ENCODE data around the gene RPP14. TPM values are rescaled to one million over a fixed set of nuclear protein-coding genes. Genes with fewer than 3 reads are reported as not detected.
A peak's percentile ranks its signal among the peaks of the same experiment; 100 is the strongest.

Gene RPP14
- total and polyA plus RNA-seq, 3 donors from 2014 or later = 13.8 to 18.4 (median 17.0) TPM

GRCh38 chr3:58332575-58333188 is 26.6 kb downstream of the RPP14 start, which contains the start of gene PXK:
PXK (plus strand) TSS chr3:58332892; CDS start chr3:58332989, 97 bp downstream.
- peak; percentile 90 for DNase-seq
- 0% methylated on average over 1 to 60 of the region's 79 CpGs for WGBS, 2 donors
- peaks cover 10% of the 10 kb centered on the region for H3K4me1 ChIP-seq
- H3K27me3 ChIP-seq = no peaks in the 10 kb centered on the region
- no peaks in the 10 kb centered on the region for H3K9me3 ChIP-seq
- intact Hi-C loops (cut with DNase I; ENCODE audit: low total_unique reads) = loop anchor here (5.0 kb wide), 1 partner anchor 160 kb away; the partner anchor contains the start of gene KCTD6
- peak within 1 kb of the TSS; percentile 69 to 93 for H3K4me3 ChIP-seq
- H3K27ac ChIP-seq = peak within 1 kb of the TSS; percentile 2 to 63
- peak in 1 of 3 experiments; percentile 35 for TF ChIP-seq CTCF (IDR thresholded peaks at IDR 0.05)
- no peak for TF ChIP-seq POLR2A (IDR thresholded peaks at IDR 0.05)
- no peaks in the 10 kb centered on the region for H3K36me3 ChIP-seq (ENCODE audit: low read depth, missing control alignments)

GRCh38 chr3:58333206-58334012 is 27.4 kb downstream of the RPP14 start:
- peak; percentile 61 for DNase-seq

GRCh38 chr3:58334013-58334321 is 27.9 kb downstream of the RPP14 start:
- peak overlapping the region in 1 of 2 donors; percentile 63 for H3K27ac ChIP-seq
- H3K27me3 ChIP-seq = no peaks in the 10 kb centered on the region
- intact Hi-C loops (cut with DNase I; ENCODE audit: low total_unique reads) = loop anchor here (5.0 kb wide), 1 partner anchor 158 kb away; the partner anchor contains the start of gene KCTD6
- TF ChIP-seq CTCF (IDR thresholded peaks at IDR 0.05) = no peak
- no peak for TF ChIP-seq POLR2A (IDR thresholded peaks at IDR 0.05)
- no peaks in the 10 kb centered on the region for H3K36me3 ChIP-seq (ENCODE audit: low read depth, missing control alignments)
- peaks cover 10% of the 10 kb centered on the region for H3K4me1 ChIP-seq
- no peaks in the 10 kb centered on the region for H3K9me3 ChIP-seq
- WGBS, 2 donors = 14% methylated on average over 4 of the region's 4 CpGs
- no peak for DNase-seq
- H3K4me3 ChIP-seq = peak overlapping the region; percentile 69 to 93

More at GRCh38 chr3:58333206-58334012, 27.4 kb downstream of the RPP14 start:
- Histone ChIP-seq H3K9me3 (no peaks in the 10 kb centered on the region), H3K27me3 (no peaks in the 10 kb centered on the region), H3K27ac (peak overlapping the region; percentile 2 to 63), H3K4me1 (peaks cover 10% of the 10 kb centered on the region), H3K4me3 (peak overlapping the region; percentile 69 to 93), H3K36me3 (ENCODE audit: low read depth, missing control alignments) (no peaks in the 10 kb centered on the region)
- 0 to 2% methylated on average over 13 to 28 of the region's 37 CpGs for WGBS, 2 donors
- intact Hi-C loops (cut with DNase I; ENCODE audit: low total_unique reads) = loop anchor here (5.0 kb wide), 1 partner anchor 159 kb away; the partner anchor contains the start of gene KCTD6
- TF ChIP-seq POLR2A (IDR thresholded peaks at IDR 0.05) (no peak), CTCF (IDR thresholded peaks at IDR 0.05) (no peak)

- no peak for TF ChIP-seq CTCF (IDR thresholded peaks at IDR 0.05)
- TF ChIP-seq POLR2A (IDR thresholded peaks at IDR 0.05) = no peak
- H3K27ac ChIP-seq = no peak overlapping the region
- no peak overlapping the region for H3K4me3 ChIP-seq
- 68 to 71% methylated on average over 1 of the region's 1 CpG for WGBS, 2 donors
- H3K9me3 ChIP-seq = no peaks in the 10 kb centered on the region
- peaks cover 10% of the 10 kb centered on the region for H3K4me1 ChIP-seq
- intact Hi-C loops (cut with DNase I; ENCODE audit: low total_unique reads) = loop anchor here (5.0 kb wide), 1 partner anchor 158 kb away; the partner anchor contains the start of gene KCTD6
- no peaks in the 10 kb centered on the region for H3K36me3 ChIP-seq (ENCODE audit: low read depth, missing control alignments)
- H3K27me3 ChIP-seq = no peaks in the 10 kb centered on the region
- no peak for DNase-seq
These were observed 28.4 kb downstream of the RPP14 start for GRCh38 chr3:58334506-58334884.
